NB4 (cell line): ENCODE data around the gene KIR3DL2.
A peak's percentile ranks its signal among the peaks of the same experiment; 100 is the strongest.
"Not testable (repeated sequence)": the region's sequence is repeated elsewhere in the genome, so short reads cannot be mapped to it uniquely, and the experiment has no call there.

ENCODE experiments used
- DNase-seq: peaks from one replicate; pipeline ENCODE4 v3.0.0; 2010; ENCODE audit warnings: low read depth
- H3K4me3 ChIP-seq: one replicate; pipeline ENCODE4 v1.5.1; 2011; ENCODE audit warnings: mild to moderate bottlenecking, low read depth, low read length, moderate library complexity
- MYC ChIP-seq: IDR thresholded peaks from 2 replicates; pipeline ENCODE4 v1.6.1; 2011; ENCODE audit warnings: low read depth, low read length
- POLR2A ChIP-seq: IDR thresholded peaks from 2 replicates; pipeline ENCODE4 v1.6.1; 2011; ENCODE audit warnings: mild to moderate bottlenecking; ENCODE audit not compliant: insufficient read length; ENCODE audit errors: extremely low read depth
- TF ChIP-seq, protein P1 (sequence below): IDR thresholded peaks from 2 replicates; pipeline ENCODE4 v1.6.1; 2011; ENCODE audit warnings: low read depth, low read length
- TF ChIP-seq, protein P2 (sequence below): IDR thresholded peaks from one replicate; pipeline ENCODE4 v1.5.1; 2012; ENCODE audit warnings: low read depth, low read length

Gene KIR3DL2

DNA sequence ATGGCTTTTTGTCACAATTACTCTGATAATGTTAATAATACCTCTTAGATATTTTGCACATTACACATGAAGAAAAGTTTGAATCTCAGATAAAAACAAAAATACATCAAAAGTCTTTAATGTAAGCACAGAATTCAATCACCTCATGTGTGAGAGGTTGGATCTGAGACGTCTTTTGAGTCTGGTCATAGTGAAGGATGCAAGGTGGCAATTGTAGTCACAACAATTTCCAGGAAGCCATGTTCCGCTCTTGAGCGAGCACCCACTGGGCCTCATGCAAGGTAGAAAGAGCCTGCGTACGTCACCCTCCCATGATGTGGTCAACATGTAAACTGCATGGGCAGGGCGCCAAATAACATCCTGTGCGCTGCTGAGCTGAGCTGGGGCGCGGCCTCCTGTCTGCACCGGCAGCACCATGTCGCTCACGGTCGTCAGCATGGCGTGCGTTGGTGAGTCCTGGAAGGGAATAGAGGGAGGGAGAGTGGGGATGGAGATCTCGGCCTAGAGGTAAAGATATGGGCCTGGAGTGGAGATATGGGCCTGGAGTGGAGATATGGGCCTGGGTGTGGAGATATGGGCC is at the start of gene KIR3DL2:
Gene KIR3DL2 (plus strand): TSS at position 383 of the 580 bp plus-strand sequence. CDS start 33 bp downstream, at position 416.
- not testable (repeated sequence) for DNase-seq, H3K4me3 ChIP-seq

DNA sequence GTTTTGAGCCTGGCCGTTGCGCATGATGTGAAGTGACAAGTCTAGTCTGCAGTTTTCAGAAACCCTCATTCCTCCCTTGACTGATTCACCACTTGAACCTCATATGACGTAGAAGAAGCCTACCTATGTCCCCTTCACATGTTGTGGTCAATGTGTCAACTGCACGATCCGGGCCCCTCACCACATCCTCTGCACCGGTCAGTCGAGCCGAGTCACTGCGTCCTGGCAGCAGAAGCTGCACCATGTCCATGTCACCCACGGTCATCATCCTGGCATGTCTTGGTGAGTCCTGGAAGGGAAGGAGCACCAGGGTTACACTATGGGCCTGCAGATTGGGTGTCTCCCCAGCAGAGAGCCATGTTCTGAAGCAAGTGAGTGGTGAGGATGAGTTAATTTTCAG is 46.8 kb upstream of the KIR3DL2 start, which contains the start of gene KIR2DL4:
Gene KIR2DL4 (plus strand): TSS at position 201 of the 400 bp plus-strand sequence. CDS start 42 bp downstream, at position 243.
- H3K4me3 ChIP-seq, result no peak within 1 kb of the TSS
- DNase-seq, result peak; percentile 17
- TF ChIP-seq, protein P1, sequence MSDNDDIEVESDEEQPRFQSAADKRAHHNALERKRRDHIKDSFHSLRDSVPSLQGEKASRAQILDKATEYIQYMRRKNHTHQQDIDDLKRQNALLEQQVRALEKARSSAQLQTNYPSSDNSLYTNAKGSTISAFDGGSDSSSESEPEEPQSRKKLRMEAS, result no peak
- TF ChIP-seq MYC (no peak), POLR2A (no peak)
- TF ChIP-seq, protein P2, sequence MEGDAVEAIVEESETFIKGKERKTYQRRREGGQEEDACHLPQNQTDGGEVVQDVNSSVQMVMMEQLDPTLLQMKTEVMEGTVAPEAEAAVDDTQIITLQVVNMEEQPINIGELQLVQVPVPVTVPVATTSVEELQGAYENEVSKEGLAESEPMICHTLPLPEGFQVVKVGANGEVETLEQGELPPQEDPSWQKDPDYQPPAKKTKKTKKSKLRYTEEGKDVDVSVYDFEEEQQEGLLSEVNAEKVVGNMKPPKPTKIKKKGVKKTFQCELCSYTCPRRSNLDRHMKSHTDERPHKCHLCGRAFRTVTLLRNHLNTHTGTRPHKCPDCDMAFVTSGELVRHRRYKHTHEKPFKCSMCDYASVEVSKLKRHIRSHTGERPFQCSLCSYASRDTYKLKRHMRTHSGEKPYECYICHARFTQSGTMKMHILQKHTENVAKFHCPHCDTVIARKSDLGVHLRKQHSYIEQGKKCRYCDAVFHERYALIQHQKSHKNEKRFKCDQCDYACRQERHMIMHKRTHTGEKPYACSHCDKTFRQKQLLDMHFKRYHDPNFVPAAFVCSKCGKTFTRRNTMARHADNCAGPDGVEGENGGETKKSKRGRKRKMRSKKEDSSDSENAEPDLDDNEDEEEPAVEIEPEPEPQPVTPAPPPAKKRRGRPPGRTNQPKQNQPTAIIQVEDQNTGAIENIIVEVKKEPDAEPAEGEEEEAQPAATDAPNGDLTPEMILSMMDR, result no peak

DNA sequence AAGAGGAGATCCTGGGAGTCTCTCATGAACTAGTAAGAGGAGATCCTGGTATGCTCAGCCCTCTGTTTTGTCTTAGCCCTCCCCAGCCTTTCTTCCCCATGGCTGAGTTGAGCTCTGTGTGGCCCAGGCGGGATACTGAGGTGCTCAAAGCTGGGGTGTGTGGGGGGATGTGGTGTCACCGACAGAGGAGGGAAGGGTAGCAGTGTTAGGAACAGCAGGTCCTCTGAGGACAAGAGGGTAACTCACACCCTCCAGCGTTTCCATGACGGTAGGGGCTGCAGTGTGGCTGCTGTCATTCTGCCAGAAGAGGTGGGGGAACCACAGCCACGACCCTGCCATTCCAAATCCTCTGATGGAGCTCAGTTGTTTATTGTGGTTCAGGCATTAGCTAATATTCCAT is 46.1 kb upstream of the KIR3DL2 start:
- no peak for TF ChIP-seq MYC
- TF ChIP-seq POLR2A, result no peak
- TF ChIP-seq, protein P2, result no peak
- TF ChIP-seq, protein P1, result no peak
- no peak overlapping the region for H3K4me3 ChIP-seq
- no peak for DNase-seq

DNA sequence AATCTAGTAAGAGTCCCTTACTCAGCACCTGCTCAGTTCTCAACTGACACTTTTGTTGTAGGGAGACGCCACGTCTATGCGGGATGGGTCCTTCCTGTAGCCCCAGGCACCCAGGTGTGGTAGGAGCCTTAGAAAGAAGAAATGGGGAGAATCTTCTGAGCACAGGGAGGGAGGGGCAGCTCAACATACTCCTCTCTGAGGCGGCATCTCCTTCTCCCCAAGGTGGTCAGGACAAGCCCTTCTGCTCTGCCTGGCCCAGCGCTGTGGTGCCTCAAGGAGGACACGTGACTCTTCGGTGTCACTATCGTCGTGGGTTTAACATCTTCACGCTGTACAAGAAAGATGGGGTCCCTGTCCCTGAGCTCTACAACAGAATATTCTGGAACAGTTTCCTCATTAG is 45.7 kb upstream of the KIR3DL2 start:
- no peak for TF ChIP-seq POLR2A
- H3K4me3 ChIP-seq, result no peak overlapping the region
- no peak for DNase-seq

DNA sequence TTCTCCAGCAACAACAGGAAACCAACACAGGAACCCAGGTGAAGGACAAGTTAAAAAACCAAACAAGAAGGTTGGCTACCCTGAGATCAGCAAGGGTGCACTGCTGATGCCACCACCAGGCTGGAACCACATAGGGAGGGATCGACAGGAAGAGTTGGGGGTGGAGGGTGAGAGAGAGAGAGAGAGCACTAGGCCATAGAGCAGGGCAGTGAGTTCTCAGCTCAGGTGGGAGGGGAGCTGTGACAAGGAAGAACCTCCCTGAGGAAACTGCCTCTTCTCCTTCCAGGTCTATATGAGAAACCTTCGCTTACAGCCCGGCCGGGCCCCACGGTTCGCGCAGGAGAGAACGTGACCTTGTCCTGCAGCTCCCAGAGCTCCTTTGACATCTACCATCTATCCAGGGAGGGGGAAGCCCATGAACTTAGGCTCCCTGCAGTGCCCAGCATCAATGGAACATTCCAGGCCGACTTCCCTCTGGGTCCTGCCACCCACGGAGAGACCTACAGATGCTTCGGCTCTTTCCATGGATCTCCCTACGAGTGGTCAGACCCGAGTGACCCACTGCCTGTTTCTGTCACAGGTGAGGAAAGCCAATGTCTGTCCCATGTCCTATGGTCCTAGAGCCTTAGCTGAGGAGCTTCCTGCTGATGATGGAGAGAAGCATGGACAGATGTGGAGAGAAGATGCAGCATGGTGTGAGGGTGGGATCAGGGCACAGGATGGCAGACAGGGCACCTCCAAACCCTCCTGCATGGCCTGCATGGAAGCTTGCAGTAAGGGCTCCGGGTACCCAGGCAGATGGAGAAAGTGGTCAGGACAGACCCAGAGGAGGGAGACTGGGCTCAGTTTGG is 44.4 kb upstream of the KIR3DL2 start:
- no peak overlapping the region for H3K4me3 ChIP-seq
- no peak for DNase-seq
- TF ChIP-seq, protein P1, result no peak
- TF ChIP-seq POLR2A, result no peak
- no peak for TF ChIP-seq MYC
- TF ChIP-seq, protein P2, result no peak

DNA sequence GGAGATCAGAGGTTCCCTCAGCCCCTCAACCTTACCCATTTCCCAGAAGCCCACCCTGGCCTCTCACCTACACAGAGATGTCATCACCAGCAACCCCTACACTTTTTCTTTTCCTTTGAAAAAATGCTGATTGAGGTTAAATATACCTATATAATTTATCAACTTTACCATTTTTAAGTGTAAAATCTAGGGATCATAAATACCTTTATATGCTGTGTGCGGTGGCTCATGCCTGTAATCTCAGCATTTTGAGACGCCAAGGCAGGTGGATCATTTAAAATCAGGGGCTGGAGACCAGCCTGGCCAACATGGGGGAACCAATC is 43.8 kb upstream of the KIR3DL2 start:
- DNase-seq, result no peak
- no peak overlapping the region for H3K4me3 ChIP-seq
- TF ChIP-seq POLR2A, result no peak
- TF ChIP-seq, protein P2, result no peak
- TF ChIP-seq MYC, result no peak
- TF ChIP-seq, protein P1, result no peak

DNA sequence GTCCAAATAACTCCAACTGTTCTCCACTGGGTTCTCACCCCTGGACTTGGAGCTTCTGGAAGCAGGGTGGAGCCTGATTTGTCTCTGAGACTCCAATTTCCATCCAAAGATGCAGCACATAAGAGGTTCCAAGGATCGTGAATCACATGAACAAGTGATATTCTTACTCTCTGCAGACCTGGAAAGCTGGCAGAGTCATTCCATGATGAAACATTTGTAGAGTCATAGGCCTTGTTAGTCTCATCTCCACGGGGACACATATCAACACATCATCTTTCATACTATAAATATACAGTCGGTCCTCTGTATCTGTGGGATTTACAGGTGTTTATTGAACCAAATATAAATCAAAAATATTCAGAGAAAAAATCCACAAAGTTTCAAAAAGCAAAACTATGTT is 35.7 kb upstream of the KIR3DL2 start:
- H3K4me3 ChIP-seq, DNase-seq: not testable (repeated sequence)

DNA sequence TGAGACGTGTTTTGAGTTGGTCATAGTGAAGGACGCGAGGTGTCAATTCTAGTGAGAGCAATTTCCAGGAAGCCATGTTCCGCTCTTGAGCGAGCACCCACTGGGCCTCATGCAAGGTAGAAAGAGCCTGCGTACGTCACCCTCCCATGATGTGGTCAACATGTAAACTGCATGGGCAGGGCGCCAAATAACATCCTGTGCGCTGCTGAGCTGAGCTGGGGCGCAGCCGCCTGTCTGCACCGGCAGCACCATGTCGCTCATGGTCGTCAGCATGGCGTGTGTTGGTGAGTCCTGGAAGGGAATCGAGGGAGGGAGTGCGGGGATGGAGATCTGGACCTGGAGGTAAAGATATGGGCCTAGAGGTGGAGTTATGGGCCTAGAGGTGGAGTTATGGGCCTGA is 34.0 kb upstream of the KIR3DL2 start, which contains the start of gene KIR3DL1:
Gene KIR3DL1 (plus strand): TSS at position 218 of the 400 bp plus-strand sequence.
- DNase-seq, result not testable (repeated sequence)

More for the DNA sequence above, 34.0 kb upstream of the KIR3DL2 start, which contains the start of gene KIR3DL1:
- not testable (repeated sequence) for H3K4me3 ChIP-seq
